GM21737 (cell line): ENCODE data around the gene VPS4A.

Experiments used
- ATAC-seq: cut with Tn5 transposase; IDR thresholded peaks from one replicate; pipeline ENCODE4 v1.9.1; 2021; ENCODE audit warnings: mild to moderate bottlenecking, moderate library complexity; ENCODE audit not compliant: unreplicated experiment

VPS4A gene

GRCh38 chr16:69306031-69306430 is 5.1 kb upstream of the VPS4A start:
- no peak for ATAC-seq

DNA sequence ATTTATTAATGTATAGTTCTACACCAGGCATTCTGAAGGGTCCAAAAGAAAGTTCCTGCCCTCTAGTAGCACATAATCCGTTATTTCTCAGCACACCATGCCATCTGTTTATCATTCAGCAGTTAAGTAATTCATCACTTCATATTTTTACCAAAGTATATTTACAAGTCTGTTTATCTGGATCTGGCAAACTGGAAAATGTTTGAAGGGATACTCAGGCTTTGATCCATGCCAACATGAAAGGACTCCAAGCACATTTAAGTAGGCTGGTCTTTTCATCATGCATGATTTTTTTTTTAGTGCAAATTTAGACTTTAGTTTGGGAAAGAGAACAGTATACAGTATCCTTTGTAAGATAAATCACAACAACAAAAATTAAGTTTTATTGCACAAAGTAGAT is 4.1 kb upstream of the VPS4A start:
- ATAC-seq = no peak

GRCh38 chr16:69307856-69308255 is 3.3 kb upstream of the VPS4A start:
- no peak for ATAC-seq

DNA sequence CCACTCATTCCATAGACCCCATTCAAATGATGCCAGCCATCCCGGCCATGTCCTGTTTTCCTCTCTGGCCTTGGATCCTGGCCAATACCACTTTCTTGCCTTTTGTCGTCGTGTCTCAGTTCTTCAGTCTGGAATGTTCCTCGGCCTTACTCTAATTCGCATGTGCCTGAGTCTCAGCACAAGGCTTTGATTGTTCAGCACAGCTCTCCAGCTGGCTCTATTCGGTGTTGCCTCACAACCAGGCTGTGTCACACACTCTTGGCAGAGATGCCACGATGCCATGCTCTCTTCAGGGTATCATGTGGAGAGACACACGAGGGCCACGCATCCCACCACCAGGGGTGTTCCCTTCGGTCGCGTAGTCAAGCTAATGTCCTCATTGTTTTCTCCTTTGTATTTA is 1.8 kb upstream of the VPS4A start:
- ATAC-seq = no peak

- ATAC-seq = peak; percentile 40
These were observed 610 bp downstream of the VPS4A start for GRCh38 chr16:69311533-69312387.

DNA sequence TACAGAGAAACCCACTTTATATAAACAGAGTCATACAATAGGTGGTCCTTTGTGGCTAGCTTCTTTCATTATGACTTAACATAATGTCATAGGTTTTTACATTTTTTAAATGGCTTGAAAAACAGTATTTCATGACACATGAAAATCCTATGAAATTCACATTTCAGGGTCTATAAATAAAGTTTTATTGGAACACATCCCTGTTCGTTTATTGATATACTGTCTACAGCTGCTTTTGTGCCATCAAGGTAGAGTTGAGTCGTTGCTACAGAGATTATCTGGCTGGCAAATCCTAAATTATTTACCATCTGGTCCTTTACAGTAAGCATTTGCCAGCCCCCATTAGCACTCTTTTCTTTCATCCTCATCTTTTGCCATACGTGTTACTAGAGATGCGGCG is 2.3 kb downstream of the VPS4A start:
- ATAC-seq = no peak

DNA sequence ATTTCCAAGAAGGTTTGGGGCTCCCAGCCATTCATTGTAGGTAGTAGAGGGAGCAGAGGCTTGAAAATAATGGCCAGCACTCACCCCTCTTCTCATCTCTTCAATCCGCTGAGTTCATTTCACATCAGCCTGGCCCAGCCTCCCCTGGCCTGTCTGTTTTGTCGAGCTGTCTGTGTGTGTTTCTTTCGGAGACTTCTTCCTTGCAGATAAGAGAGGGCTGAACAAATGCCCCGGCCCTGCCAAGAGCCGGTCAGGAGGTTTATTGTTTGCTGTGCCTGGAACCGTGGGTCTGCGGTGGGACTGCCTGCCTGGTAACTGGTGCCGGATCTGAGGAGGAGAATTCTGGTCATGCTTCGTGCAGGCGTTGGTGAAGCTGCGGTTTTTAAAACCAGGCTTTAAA is 3.4 kb downstream of the VPS4A start:
- ATAC-seq = no peak

DNA sequence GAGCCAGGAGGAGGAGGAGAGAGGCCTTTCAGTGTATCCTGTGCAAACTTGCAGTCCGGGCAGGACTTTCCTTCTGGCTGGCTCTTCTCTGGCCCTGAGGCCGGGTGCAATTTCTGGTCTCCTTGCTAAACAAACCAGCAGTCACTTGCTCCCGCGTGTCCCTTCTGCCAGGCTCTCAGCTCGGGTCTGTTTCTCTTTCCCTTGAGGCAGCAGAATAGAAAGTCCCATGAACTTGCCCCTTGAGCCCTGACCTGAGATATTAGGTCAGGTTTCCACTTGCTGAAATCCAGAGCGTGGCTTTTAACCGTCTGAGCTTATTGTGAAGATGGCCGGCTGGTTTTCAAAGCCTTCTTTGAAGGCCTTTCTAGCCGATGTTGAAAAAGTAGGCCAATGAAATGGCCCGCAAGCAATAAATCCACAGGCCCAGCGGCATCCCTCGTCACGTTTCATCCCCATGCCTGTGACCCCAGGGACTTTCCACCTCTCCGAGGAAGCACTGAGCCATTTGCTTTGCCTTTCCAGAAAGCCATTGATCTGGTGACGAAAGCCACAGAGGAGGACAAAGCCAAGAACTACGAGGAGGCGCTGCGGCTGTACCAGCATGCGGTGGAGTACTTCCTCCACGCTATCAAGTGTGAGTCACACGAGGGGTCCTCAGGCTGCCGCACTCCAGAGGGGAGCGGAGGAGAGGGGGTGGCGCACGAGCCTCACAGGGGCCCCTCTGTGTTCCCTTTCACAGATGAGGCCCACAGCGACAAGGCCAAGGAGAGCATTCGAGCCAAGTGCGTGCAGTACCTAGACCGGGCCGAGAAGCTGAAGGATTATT is 4.5 kb downstream of the VPS4A start:
- ATAC-seq = no peak

GRCh38 chr16:69316595-69317034 is 5.5 kb downstream of the VPS4A start:
- no peak for ATAC-seq

DNA sequence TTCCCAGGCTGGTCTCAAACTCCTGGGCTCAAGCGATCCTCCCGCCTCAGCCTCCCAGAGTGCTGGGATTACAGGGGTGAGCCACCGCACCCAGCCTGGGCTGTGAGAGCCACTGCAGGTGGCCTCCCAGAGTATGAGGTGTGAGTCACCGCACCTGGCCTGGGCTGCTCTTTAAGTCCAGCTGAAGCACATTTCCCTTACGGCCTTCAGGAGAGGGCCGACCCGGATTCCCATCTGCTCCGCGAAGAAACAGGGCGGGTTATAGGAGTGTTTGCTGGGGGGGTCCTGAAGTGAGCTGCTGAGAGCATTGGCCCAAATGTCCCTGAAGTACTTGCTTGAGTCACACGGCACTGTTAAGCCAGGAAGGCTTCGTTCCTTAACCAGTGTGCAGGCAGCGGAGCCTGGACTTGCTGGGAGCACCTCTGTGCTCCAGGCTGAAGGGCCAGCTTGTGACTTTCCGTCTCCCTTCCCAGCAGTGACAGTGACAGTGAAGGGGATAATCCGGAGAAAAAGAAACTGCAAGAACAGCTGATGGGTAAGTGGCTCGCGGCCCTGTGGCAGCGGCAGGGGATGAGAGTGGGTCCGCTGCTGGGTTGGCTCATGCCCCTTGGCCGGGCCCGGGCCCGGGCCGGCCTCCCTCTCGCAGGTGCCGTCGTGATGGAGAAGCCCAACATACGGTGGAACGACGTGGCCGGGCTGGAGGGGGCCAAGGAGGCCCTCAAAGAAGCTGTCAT is 7.2 kb downstream of the VPS4A start:
- ATAC-seq = no peak

DNA sequence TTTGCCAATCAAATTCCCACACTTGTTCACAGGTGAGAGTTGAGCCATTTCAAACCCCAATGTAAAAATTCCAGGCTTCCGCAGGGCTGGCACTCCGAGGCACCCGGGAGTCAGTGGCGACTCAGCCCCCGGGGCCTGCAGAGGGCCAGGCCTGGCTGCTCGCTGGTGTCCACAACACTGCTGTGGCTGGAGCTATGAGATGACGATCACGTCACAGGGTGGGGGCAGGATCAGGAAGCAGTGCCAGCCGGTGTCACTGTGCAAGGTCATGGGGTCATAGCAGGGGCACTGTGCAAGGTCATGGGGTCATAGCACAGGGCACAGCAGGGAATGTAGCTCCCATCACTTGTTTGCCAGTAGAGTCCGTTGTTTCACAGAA is 7.8 kb downstream of the VPS4A start:
- no peak for ATAC-seq

- ATAC-seq = no peak
These were observed 8.2 kb downstream of the VPS4A start for GRCh38 chr16:69319381-69319780.

DNA sequence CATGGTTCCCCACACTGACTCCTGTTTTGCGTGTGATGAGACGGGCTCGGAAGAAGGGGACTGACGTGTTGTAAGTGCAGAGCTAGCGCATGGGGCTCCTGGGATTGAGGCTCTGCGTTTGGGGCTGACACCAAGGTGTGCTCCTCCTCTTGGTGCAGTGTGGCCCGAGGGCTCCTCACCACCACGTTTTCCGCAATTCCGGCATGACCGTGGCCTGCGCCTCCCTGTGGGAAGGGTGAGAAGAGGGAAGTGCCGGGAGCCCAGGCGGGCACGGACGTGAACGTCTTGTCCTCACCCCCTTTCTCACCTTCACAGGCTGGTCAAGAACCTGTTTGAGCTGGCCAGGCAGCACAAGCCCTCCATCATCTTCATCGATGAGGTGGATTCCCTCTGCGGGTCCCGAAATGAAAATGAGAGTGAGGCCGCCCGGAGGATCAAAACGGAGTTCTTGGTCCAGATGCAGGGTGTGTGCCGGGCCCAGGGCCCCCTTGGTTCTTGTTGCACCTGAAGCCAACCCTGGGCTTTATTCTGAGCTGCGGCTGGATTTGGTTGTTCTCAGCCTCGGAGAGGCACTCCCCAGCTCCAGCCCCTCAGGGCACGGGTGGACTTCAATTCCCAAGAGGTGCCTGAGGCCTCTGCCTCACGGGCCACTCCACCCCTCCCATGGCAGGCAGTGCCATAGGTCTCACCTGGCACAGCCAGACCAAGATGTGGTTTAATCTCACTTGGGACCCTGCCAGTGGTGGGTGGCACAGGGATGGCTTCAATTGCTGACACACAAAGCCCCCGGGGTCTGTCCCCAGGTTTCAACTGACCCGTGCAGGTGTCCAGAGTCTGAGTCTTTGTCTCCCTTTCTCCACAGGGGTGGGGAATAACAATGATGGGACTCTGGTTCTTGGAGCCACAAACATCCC is 8.9 kb downstream of the VPS4A start:
- ATAC-seq = no peak

DNA sequence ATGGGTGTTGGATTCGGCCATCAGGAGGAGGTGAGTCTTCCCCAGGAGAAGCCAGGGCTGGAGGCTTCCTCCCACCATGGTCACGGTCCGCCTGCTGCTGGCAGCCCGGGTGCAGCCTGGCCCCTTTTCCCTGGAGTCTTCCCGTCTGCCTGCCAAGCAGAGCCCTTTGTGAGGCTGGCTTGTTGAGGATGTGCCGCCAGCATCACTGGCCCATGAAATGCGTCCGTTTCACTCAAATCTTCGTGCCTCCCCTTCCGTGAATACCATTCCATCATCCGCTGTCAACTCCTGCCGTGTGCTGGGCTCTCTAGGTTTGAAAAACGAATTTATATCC is 9.6 kb downstream of the VPS4A start:
- no peak for ATAC-seq

GRCh38 chr16:69321080-69321479 is 9.9 kb downstream of the VPS4A start:
- ATAC-seq = no peak

GRCh38 chr16:69322343-69322742 is 11.2 kb downstream of the VPS4A start:
- ATAC-seq = no peak

- no peak for ATAC-seq
These were observed 12.3 kb downstream of the VPS4A start for GRCh38 chr16:69323415-69323814.

- ATAC-seq = no peak
These were observed 12.9 kb downstream of the VPS4A start for GRCh38 chr16:69324013-69324531.

DNA sequence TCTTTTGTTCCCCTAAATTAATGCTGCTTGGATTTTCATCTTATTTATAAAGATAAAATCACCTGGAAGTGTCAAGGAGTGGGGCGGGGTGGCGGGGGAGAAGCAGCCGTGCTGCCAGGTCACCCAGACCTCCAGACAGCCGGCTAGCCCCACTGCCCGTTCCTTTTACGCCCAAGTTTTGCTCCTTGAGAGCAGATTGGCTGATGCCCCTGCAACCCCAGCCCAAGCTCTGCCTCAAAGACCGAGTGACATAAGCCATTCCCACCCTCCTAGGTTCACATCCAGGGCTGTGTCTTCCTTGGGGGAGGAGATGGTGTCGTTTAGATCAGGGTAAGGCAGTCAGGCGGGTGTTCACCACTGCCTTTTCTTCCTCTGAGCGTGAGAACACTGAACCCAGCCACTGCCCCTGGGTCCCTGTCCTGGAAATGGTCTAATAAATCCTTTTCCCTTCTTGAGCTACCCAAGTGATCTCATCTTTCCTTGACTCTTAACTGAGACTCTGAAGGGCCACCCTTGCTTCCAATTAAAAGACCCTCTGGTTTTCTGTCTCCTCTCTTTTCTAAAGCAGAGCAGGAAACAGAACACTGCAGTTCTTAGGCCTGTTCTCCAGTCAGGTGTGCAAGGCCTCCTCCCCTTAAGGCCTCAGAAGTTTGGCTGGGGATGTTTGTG is 13.6 kb downstream of the VPS4A start:
- no peak for ATAC-seq

- no peak for ATAC-seq
These were observed 14.6 kb downstream of the VPS4A start for GRCh38 chr16:69325784-69326171.
